ENCODE data around the gene SNRPF. TPM values are rescaled to one million over a fixed set of nuclear protein-coding genes. Genes with fewer than 3 reads are reported as not detected.

SNRPF gene
- total and polyA plus RNA-seq, 2 experiments from 2014 or later, result 10.4 to 42.6 TPM

DNA sequence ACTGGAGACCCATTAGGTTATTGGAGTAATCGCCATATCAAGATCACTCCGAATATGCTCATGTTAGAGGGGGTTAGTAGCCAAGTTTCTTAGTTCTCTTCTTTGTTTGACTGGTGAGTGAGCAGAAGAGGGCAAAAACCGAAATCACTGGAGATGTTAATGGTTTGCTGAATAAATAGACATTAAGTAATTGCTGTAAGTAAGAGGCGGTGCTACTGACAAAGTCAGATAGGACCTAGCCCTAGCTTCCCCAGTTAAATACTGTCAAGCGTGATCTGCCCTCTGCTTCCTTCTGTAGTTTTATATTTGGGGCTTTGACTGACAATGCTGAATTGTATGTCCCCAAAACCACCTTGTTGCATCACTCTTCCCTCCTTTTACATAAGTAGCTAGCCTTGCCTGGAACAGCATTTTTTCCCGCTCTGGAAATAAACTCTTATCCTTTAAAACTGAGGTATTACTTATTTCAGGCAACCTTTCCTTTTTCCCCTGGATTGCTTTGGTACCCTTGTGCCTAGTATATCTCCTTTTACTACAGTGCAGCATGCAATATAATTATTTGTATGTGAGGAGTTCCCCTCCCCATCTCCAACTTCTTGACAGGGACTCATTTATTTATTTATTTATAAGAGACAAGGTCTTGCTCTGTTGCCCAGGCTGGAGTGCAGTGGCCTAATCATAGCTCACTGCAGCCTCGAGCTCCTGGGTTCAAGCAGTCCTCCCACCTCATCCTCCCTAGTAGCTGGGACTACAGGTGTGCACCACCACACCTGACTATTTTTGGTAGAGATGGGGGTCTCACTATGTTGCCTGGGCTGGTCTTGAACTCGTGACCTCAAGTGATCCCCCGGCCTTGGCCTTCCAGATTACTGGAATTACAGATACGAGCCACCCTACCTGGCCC is 1.4 kb downstream of the SNRPF start:
- DNase-seq, result peak; percentile 33

DNA sequence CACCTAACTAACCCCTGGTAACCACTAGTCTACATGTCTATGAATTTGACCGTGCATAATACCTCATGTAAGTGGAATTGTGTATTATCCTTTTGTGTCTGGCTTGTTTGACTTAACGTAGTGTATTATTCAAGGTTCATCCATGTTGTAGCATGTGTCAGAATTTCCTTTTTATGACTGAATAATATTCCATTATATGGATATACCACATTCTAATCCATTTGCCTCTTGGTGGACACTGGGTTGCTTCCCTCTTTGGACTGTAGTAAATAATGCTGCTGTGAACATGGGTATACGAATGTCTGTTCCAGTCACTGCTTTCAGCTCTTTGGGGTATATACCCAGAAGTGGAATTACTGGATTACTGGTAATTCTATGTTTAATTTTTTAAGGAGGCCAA is 3.3 kb downstream of the SNRPF start:
- Histone ChIP-seq H3F3A (ENCODE audit: insufficient read depth) (peaks cover 4% of the 10 kb centered on the region; the same call in 1 of the 2 replicates), H4K20me1 (ENCODE audit: insufficient read depth) (no peaks in the 10 kb centered on the region), H3K36me3 (ENCODE audit: low read depth) (peaks cover 44% of the 10 kb centered on the region), H3K9me2 (ENCODE audit: insufficient read depth) (no peaks in the 10 kb centered on the region), H3K79me2 (ENCODE audit: insufficient read depth) (peaks cover 67% of the 10 kb centered on the region), H3K27me3 (replicated peaks; ENCODE audit: insufficient read depth) (no peaks in the 10 kb centered on the region), H3K4me1 (ENCODE audit: insufficient read depth) (peaks cover 7% of the 10 kb centered on the region; the same call in 1 of the 2 replicates), H3K4me2 (ENCODE audit: unreplicated experiment) (no peak overlapping the region), H3K27ac (no peak overlapping the region), H3K9ac (no peak overlapping the region), H2AFZ (no peak overlapping the region), H3K9me3 (ENCODE audit: low read depth) (no peaks in the 10 kb centered on the region), H3K4me3 (no peak overlapping the region)
- DNase-seq, result no peak
- 98 to 100% methylated on average over 3 of the region's 3 CpGs for WGBS, 2 experiments (ENCODE audit: low coverage in 1 of 2, low lambda C conversion rate in 2 of 2, missing lambda C conversion rate in 2 of 2)
- TF ChIP-seq EZH2 (IDR thresholded peaks at IDR 0.05; ENCODE audit: insufficient read depth, poor library complexity, severe bottlenecking) (no peak), EZH2phosphoT487 (IDR thresholded peaks at IDR 0.05; ENCODE audit: insufficient read depth, low read depth) (no peak)
- in situ Hi-C loops (cut with MboI), result no loop called here

More for the DNA sequence above, 1.4 kb downstream of the SNRPF start:
- TF ChIP-seq EZH2phosphoT487 (IDR thresholded peaks at IDR 0.05; ENCODE audit: insufficient read depth, low read depth) (no peak), EZH2 (IDR thresholded peaks at IDR 0.05; ENCODE audit: insufficient read depth, poor library complexity, severe bottlenecking) (no peak)
- no peak overlapping the region for H2AFZ ChIP-seq
- H3K4me1 ChIP-seq (ENCODE audit: insufficient read depth), result peaks cover 7% of the 10 kb centered on the region; the same call in 1 of the 2 replicates
- H4K20me1 ChIP-seq (ENCODE audit: insufficient read depth), result no peaks in the 10 kb centered on the region
- H3K4me2 ChIP-seq (ENCODE audit: unreplicated experiment), result peak overlapping the region; percentile 91
- no peaks in the 10 kb centered on the region; the same call in 1 of the 2 replicates for H3K27me3 ChIP-seq (replicated peaks; ENCODE audit: insufficient read depth)
- H3K36me3 ChIP-seq (ENCODE audit: low read depth), result peaks cover 26% of the 10 kb centered on the region; the same call in 1 of the 2 replicates
- peaks cover 4% of the 10 kb centered on the region; the same call in 1 of the 2 replicates for H3F3A ChIP-seq (ENCODE audit: insufficient read depth)
- H3K9me3 ChIP-seq (ENCODE audit: low read depth), result no peaks in the 10 kb centered on the region
- in situ Hi-C loops (cut with MboI), result no loop called here
- H3K9ac ChIP-seq, result peak overlapping the region; percentile 90
- peaks cover 62% of the 10 kb centered on the region for H3K79me2 ChIP-seq (ENCODE audit: insufficient read depth)
- 0 out of 2 replicates have a peak overlapping the region, but pooled peaks have one; percentile 74 for H3K27ac ChIP-seq
- H3K4me3 ChIP-seq, result peak overlapping the region; percentile 89
- H3K9me2 ChIP-seq (ENCODE audit: insufficient read depth), result no peaks in the 10 kb centered on the region
- WGBS, 2 experiments (ENCODE audit: low coverage in 1 of 2, low lambda C conversion rate in 2 of 2, missing lambda C conversion rate in 2 of 2), result 52 to 53% methylated on average over 10 of the region's 10 CpGs

DNA sequence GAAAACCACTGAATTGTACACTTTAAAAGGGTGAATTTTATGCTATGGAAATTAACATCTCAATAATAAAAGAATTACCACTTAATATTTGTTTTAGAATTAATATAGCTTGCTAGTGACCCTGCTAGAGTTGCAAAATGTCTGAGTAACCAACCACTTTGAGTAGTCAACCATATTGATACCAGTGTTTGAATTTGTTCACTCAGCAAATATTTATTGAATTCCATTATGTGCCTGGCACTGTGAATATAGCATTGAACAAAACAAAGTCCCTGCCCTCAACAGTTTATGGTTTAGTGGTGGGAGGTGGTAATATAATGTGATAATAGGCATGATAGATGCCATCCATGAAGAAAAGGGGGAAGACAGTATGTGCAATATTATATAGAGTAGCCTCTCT is 4.6 kb downstream of the SNRPF start:
- no peak for DNase-seq
- H3K4me2 ChIP-seq (ENCODE audit: unreplicated experiment), result no peak overlapping the region
- no peaks in the 10 kb centered on the region for H3K9me3 ChIP-seq (ENCODE audit: low read depth)
- no peak for TF ChIP-seq EZH2 (IDR thresholded peaks at IDR 0.05; ENCODE audit: insufficient read depth, poor library complexity, severe bottlenecking)
- no peak for TF ChIP-seq EZH2phosphoT487 (IDR thresholded peaks at IDR 0.05; ENCODE audit: insufficient read depth, low read depth)
- H3F3A ChIP-seq (ENCODE audit: insufficient read depth), result peaks cover 4% of the 10 kb centered on the region; the same call in 1 of the 2 replicates
- H3K4me3 ChIP-seq, result no peak overlapping the region
- H2AFZ ChIP-seq, result no peak overlapping the region
- peaks cover 7% of the 10 kb centered on the region; the same call in 1 of the 2 replicates for H3K4me1 ChIP-seq (ENCODE audit: insufficient read depth)
- no peaks in the 10 kb centered on the region for H4K20me1 ChIP-seq (ENCODE audit: insufficient read depth)
- no peaks in the 10 kb centered on the region for H3K9me2 ChIP-seq (ENCODE audit: insufficient read depth)
- peaks cover 52% of the 10 kb centered on the region for H3K36me3 ChIP-seq (ENCODE audit: low read depth)
- no peaks in the 10 kb centered on the region for H3K27me3 ChIP-seq (replicated peaks; ENCODE audit: insufficient read depth)
- H3K79me2 ChIP-seq (ENCODE audit: insufficient read depth), result peaks cover 67% of the 10 kb centered on the region
- in situ Hi-C loops (cut with MboI), result no loop called here
- H3K9ac ChIP-seq, result no peak overlapping the region
- H3K27ac ChIP-seq, result no peak overlapping the region

DNA sequence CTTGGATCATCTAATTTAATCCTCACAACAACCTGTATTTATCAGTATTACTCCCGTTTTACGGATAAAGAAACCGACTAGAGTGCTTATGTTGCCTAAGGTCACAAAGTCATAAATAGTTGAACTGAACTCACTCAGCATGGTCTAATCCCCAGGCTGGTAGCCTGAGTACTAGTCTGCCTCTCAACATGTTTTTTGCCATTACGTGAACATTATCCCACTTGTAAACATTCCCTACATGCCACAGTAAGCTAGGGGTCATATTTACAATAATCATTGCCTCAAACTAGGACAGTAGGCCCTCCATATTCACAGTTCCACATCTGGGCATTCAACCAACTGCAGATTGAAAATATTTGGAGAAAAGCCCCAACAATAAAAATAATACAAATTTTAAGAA is 12.1 kb downstream of the SNRPF start:
- no peak overlapping the region for H3K27ac ChIP-seq

More for the DNA sequence above, 12.1 kb downstream of the SNRPF start:
- in situ Hi-C loops (cut with MboI), result no loop called here
- H3K4me1 ChIP-seq (ENCODE audit: insufficient read depth), result no peaks in the 10 kb centered on the region
- H3K27me3 ChIP-seq (replicated peaks; ENCODE audit: insufficient read depth), result no peaks in the 10 kb centered on the region
- no peak overlapping the region for H3K9ac ChIP-seq
- no peak overlapping the region for H3K4me2 ChIP-seq (ENCODE audit: unreplicated experiment)
- no peak for TF ChIP-seq EZH2 (IDR thresholded peaks at IDR 0.05; ENCODE audit: insufficient read depth, poor library complexity, severe bottlenecking)
- no peaks in the 10 kb centered on the region for H3K9me2 ChIP-seq (ENCODE audit: insufficient read depth)
- no peak for DNase-seq
- no peaks in the 10 kb centered on the region; the same call in 1 of the 2 replicates for H3F3A ChIP-seq (ENCODE audit: insufficient read depth)
- H4K20me1 ChIP-seq (ENCODE audit: insufficient read depth), result no peaks in the 10 kb centered on the region
- no peak overlapping the region for H3K4me3 ChIP-seq
- H2AFZ ChIP-seq, result no peak overlapping the region
- H3K9me3 ChIP-seq (ENCODE audit: low read depth), result no peaks in the 10 kb centered on the region
- peaks cover 19% of the 10 kb centered on the region for H3K36me3 ChIP-seq (ENCODE audit: low read depth)
- WGBS, 2 experiments (ENCODE audit: low coverage in 1 of 2, low lambda C conversion rate in 2 of 2, missing lambda C conversion rate in 2 of 2), result 90 to 95% methylated on average over 4 of the region's 4 CpGs
- H3K79me2 ChIP-seq (ENCODE audit: insufficient read depth), result peaks cover 4% of the 10 kb centered on the region; the same call in 1 of the 2 replicates
